HFFc6 (cell line): ENCODE results near the gene POLR2H. TPM values are rescaled to one million over a fixed set of nuclear protein-coding genes. Genes with fewer than 3 reads are reported as not detected.

Source experiments
- DNase-seq: peaks from one replicate; pipeline ENCODE4 v3.0.0-alpha.2; 2018
- H3K27ac Mint-ChIP-seq: 2 replicates; pipeline ENCODE4 v1.8.0; 2020; ENCODE audit warnings: mild to moderate bottlenecking, mixed read lengths
- H3K27me3 Mint-ChIP-seq: 2 replicates; pipeline ENCODE4 v1.8.0; 2021; ENCODE audit warnings: mild to moderate bottlenecking, moderate library complexity, mixed read lengths; ENCODE audit not compliant: insufficient read depth
- H3K36me3 Mint-ChIP-seq: 2 replicates; pipeline ENCODE4 v1.8.0; 2021; ENCODE audit warnings: low read depth, mixed read lengths
- H3K4me1 Mint-ChIP-seq: 2 replicates; pipeline ENCODE4 v1.8.0; 2020; ENCODE audit warnings: low read depth, mixed read lengths
- H3K4me3 Mint-ChIP-seq: 2 replicates; pipeline ENCODE4 v1.8.0; 2020; ENCODE audit warnings: mild to moderate bottlenecking, moderate library complexity, mixed read lengths
- H3K9me3 Mint-ChIP-seq: 2 replicates; pipeline ENCODE4 v1.8.0; 2020; ENCODE audit warnings: mild to moderate bottlenecking, mixed read lengths
- CTCF ChIP-seq: fragments of 200-600 bp; sonication (generic); IDR thresholded peaks from 2 replicates; pipeline ENCODE4 v1.5.0; 2021; ENCODE audit warnings: antibody characterized with exemption, mild to moderate bottlenecking
- total RNA-seq, 6 experiments: library from RNA; stranded (reverse); fragmentation: NEBNext Ultra II Directional; extraction: Animal tissue kit (Norgen Biotek cat#: 25700); gene quantifications; 2 replicates in 1 of 6; 3 replicates in 5 of 6; pipeline ENCODE4 v1.2.3, GENCODE V29; 2021

Gene POLR2H
- total RNA-seq, 6 experiments from 2014 or later: 45.4 to 68.6 (median 50.1) TPM

- peaks cover 35% of the 10 kb centered on the region for H3K27me3 Mint-ChIP-seq
Observed at GRCh38 chr3:184405075-184406030, 43.8 kb downstream of the POLR2H start.

GRCh38 chr3:184409331-184409926, 47.9 kb downstream of the POLR2H start:
- Mint-ChIP-seq H3K27ac (no peak overlapping the region), H3K4me3 (no peak overlapping the region), H3K4me1 (no peaks in the 10 kb centered on the region), H3K9me3 (no peaks in the 10 kb centered on the region), H3K36me3 (no peaks in the 10 kb centered on the region), H3K27me3 (peaks cover 20% of the 10 kb centered on the region)
- DNase-seq: no peak
- no peak for TF ChIP-seq CTCF

More at GRCh38 chr3:184405075-184406030, 43.8 kb downstream of the POLR2H start:
- Mint-ChIP-seq H3K4me1 (no peaks in the 10 kb centered on the region), H3K4me3 (no peak overlapping the region), H3K27ac (no peak overlapping the region), H3K36me3 (no peaks in the 10 kb centered on the region), H3K9me3 (no peaks in the 10 kb centered on the region)
- DNase-seq: no peak
- TF ChIP-seq CTCF: no peak

GRCh38 chr3:184409946-184410500, 48.5 kb downstream of the POLR2H start:
- Mint-ChIP-seq H3K4me1 (no peaks in the 10 kb centered on the region), H3K36me3 (no peaks in the 10 kb centered on the region), H3K27me3 (peaks cover 19% of the 10 kb centered on the region), H3K9me3 (no peaks in the 10 kb centered on the region), H3K27ac (no peak overlapping the region), H3K4me3 (no peak overlapping the region)
- DNase-seq: no peak
- TF ChIP-seq CTCF: no peak

- no peaks in the 10 kb centered on the region for H3K9me3 Mint-ChIP-seq
- H3K4me3 Mint-ChIP-seq: no peak overlapping the region
- no peak overlapping the region for H3K27ac Mint-ChIP-seq
- H3K27me3 Mint-ChIP-seq: peaks cover 9% of the 10 kb centered on the region
- no peaks in the 10 kb centered on the region for H3K36me3 Mint-ChIP-seq
- TF ChIP-seq CTCF: no peak
- H3K4me1 Mint-ChIP-seq: no peaks in the 10 kb centered on the region
- no peak for DNase-seq
Observed at GRCh38 chr3:184414418-184415202, 53.1 kb downstream of the POLR2H start.

- Mint-ChIP-seq H3K9me3 (no peaks in the 10 kb centered on the region), H3K27ac (no peak overlapping the region), H3K36me3 (no peaks in the 10 kb centered on the region), H3K27me3 (peaks cover 8% of the 10 kb centered on the region), H3K4me1 (no peaks in the 10 kb centered on the region), H3K4me3 (no peak overlapping the region)
- DNase-seq: no peak
- no peak for TF ChIP-seq CTCF
Observed at GRCh38 chr3:184415203-184415490, 53.6 kb downstream of the POLR2H start.
